ENCODE data around the gene CFP.
A peak's percentile ranks its signal among the peaks of the same experiment; 100 is the strongest.

Gene CFP

DNA sequence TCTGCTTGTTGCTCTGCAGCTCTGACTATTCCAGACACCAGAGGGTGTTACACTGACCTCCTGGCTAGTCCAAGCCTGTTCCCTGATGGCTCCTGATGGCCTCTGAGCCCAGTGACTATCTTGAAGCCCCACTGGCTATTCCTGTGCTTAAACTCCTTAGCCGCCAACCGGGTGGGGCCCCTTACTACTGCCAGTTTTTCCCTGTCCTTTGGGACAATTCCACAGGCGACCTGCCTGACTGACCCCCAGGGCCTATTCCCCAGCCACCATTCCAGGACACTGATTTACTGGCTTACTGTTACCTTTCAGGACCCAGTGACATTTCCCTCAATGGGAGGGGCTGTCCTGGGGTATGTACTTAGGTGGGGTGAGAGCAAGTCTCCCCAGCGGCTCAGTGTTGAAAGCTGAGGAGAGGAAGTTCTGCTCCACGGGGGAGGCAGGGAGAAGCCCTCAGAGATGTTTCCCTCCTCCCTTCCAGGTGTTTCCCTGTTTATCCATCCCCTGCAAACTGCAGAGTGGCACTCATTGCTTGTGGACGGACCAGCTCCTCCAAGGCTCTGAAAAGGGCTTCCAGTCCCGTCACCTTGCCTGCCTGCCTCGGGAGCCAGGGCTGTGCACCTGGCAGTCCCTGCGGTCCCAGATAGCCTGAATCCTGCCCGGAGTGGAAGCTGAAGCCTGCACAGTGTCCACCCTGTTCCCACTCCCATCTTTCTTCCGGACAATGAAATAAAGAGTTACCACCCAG, 43.5 kb downstream of the CFP start:
- no peak overlapping the region for H3K4me3 ChIP-seq (ENCODE audit: low read depth, low read length)
- POLR2A ChIA-PET: no interaction called here
- TF ChIP-seq, protein P1, sequence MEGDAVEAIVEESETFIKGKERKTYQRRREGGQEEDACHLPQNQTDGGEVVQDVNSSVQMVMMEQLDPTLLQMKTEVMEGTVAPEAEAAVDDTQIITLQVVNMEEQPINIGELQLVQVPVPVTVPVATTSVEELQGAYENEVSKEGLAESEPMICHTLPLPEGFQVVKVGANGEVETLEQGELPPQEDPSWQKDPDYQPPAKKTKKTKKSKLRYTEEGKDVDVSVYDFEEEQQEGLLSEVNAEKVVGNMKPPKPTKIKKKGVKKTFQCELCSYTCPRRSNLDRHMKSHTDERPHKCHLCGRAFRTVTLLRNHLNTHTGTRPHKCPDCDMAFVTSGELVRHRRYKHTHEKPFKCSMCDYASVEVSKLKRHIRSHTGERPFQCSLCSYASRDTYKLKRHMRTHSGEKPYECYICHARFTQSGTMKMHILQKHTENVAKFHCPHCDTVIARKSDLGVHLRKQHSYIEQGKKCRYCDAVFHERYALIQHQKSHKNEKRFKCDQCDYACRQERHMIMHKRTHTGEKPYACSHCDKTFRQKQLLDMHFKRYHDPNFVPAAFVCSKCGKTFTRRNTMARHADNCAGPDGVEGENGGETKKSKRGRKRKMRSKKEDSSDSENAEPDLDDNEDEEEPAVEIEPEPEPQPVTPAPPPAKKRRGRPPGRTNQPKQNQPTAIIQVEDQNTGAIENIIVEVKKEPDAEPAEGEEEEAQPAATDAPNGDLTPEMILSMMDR (IDR thresholded peaks at IDR 0.05; ENCODE audit: insufficient read depth, low read length, missing control alignments): no peak

DNA sequence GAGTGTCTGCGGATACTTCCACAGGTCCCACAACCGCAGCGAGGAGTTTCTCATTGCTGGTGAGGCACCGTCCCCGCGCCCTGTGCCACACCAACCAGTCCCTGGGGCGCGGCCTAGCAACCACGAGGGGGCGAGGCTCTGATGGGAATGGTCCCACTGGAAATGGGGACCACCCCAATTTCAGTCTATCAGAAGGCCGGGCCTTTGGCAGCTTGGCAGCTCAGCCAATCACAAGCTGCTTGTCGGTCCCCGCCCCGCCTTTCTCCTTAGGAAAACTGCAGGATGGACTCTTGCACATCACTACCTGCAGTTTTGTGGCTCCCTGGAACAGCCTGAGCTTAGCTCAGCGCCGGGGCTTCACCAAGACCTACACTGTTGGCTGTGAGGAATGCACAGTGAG, 44.5 kb downstream of the CFP start:
- ChIA-PET CTCF (no interaction called here), POLR2A (no interaction called here)
- no peak overlapping the region for H3K4me3 ChIP-seq (ENCODE audit: low read depth, low read length)
- TF ChIP-seq, protein P1 (IDR thresholded peaks at IDR 0.05; ENCODE audit: insufficient read depth, low read length, missing control alignments): no peak
- no peak for DNase-seq (ENCODE audit: low read depth, low spot score)

More for the DNA sequence above, 43.5 kb downstream of the CFP start:
- CTCF ChIA-PET: no interaction called here
- no peak for DNase-seq (ENCODE audit: low read depth, low spot score)

DNA sequence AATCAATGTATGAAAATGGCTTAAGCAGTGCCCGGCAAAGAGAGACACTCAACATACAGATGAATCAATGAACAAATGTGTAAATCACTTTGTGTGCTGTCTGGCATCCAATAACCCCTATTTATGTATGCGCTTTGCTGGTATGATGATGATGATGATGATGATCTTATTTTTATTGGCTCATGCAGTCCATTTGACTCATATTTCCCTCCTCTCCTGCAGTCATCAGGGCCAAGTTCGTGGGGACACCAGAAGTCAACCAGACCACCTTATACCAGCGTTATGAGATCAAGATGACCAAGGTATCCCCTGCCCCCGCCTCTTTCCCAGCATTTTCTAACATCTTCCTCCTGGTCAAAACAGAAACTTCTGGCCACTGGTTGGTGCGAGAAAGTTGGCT, 45.0 kb downstream of the CFP start:
- DNase-seq (ENCODE audit: low read depth, low spot score): no peak
- TF ChIP-seq, protein P1 (IDR thresholded peaks at IDR 0.05; ENCODE audit: insufficient read depth, low read length, missing control alignments): no peak
- no peak overlapping the region; the same call in 1 of the 2 replicates for H3K4me3 ChIP-seq (ENCODE audit: low read depth, low read length)
- ChIA-PET POLR2A (no interaction called here), CTCF (no interaction called here)

DNA sequence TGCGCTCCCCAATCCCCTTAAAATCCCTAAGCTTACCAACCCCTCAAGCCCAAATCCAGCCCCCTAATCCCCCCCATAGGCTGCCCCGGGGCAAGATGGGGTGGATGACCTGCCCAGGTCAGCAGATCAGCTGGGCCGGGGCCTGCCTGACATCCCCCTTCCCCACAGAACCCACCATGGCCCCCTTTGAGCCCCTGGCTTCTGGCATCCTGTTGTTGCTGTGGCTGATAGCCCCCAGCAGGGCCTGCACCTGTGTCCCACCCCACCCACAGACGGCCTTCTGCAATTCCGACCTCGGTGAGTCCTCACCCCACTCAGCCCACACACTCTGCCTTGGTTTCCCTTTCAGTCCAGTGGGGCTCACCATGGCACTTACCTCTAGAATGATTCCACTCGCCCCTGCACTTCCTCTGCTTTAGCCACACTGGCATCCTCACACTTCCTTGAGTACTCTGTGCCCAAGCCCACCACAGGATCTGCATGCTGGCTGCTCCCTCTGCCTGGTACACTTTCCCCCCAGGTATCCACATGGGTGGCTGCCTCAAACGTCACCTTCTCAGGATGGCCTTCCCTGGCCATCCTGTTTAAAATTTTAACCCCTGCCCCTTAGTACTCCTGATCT, 46.4 kb downstream of the CFP start:
- DNase-seq (ENCODE audit: low read depth, low spot score): no peak
- H3K4me3 ChIP-seq (ENCODE audit: low read depth, low read length): peak overlapping the region; percentile 76
- CTCF ChIA-PET: no interaction called here
- POLR2A ChIA-PET: interaction anchor here (0.7 to 1.7 kb wide), 2 partner anchors 10 to 1868 kb away, joined by 3 to 5 read pairs; no protein-coding TSS in a partner anchor
- TF ChIP-seq, protein P1 (IDR thresholded peaks at IDR 0.05; ENCODE audit: insufficient read depth, low read length, missing control alignments): no peak

DNA sequence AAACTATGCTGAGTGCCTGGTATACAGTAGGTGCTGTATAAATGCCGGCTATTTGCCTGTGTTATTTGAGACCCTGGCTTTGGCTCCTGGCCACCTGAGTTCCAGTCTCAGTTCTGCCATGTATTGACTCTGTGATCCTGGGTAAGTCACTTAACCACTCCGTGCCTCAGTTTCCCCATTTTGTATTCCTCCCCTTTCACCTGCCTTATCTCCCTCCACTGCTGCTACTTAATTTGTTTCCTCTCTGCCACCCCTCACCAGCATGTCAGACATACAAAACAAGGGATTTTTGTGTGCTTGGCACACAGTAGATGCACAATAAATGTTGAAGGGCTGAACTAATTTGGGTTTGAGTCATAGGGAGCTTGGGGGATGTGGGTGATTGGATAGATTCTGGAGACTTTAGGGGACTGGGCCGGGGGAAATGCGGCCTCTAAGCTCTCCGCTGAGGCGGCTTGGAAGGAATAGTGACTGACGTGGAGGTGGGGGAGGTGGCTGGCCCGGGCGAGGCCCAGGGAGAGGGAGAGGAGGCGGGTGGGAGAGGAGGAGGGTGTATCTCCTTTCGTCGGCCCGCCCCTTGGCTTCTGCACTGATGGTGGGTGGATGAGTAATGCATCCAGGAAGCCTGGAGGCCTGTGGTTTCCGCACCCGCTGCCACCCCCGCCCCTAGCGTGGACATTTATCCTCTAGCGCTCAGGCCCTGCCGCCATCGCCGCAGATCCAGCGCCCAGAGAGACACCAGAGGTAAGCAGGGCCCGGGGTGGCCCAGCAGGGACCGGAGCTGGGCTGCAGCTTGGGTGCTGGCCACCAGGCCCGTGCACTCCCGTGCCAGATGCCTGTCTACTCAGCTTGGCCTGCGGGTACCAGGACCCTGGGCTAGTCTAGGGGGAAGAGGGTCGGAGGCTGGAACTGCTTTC, 47.7 kb downstream of the CFP start, which contains the start of gene TIMP1:
Gene TIMP1, plus strand, starts transcription at position 706 of the 917 bp plus-strand sequence. CDS start 980 bp downstream, outside the sequence.
- peak within 1 kb of the TSS; percentile 76 for H3K4me3 ChIP-seq (ENCODE audit: low read depth, low read length)
- TF ChIP-seq, protein P1 (IDR thresholded peaks at IDR 0.05; ENCODE audit: insufficient read depth, low read length, missing control alignments): no peak
- CTCF ChIA-PET: interaction anchor here (1.1 kb wide), 1 partner anchor 63 kb away, joined by 4 read pairs; no protein-coding TSS in a partner anchor
- DNase-seq (ENCODE audit: low read depth, low spot score): peak; percentile 52
- POLR2A ChIA-PET: interaction anchor here (0.6 to 1.7 kb wide), 4 partner anchors 8 to 173 kb away, joined by 3 to 5 read pairs (median 4); no protein-coding TSS in a partner anchor

Measured in AG04449 (cell line).